Measurements from ENCODE around the gene TNFRSF18.

DNA sequence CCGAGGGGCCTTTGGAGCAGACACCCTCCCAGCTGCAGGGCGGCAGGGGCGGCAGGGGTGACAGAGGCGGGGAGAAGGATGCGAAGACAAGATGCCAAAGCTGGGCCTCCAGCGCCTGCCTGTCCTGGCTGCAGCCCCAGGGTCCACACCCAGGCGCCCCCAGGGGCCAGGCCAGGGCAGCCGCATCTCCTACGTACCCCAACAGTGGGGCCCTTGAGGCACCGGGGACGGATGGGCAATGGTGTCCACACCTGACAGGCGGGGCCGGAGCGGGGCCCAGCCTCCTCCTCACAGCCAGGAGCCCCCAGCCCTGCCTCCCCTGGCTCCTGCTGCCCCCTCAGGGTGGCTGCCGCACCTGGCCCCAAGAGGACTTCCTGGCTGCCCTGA lies 32.8 kb upstream of the TNFRSF18 start:
- TF ChIP-seq, protein P1, sequence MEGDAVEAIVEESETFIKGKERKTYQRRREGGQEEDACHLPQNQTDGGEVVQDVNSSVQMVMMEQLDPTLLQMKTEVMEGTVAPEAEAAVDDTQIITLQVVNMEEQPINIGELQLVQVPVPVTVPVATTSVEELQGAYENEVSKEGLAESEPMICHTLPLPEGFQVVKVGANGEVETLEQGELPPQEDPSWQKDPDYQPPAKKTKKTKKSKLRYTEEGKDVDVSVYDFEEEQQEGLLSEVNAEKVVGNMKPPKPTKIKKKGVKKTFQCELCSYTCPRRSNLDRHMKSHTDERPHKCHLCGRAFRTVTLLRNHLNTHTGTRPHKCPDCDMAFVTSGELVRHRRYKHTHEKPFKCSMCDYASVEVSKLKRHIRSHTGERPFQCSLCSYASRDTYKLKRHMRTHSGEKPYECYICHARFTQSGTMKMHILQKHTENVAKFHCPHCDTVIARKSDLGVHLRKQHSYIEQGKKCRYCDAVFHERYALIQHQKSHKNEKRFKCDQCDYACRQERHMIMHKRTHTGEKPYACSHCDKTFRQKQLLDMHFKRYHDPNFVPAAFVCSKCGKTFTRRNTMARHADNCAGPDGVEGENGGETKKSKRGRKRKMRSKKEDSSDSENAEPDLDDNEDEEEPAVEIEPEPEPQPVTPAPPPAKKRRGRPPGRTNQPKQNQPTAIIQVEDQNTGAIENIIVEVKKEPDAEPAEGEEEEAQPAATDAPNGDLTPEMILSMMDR (IDR thresholded peaks at IDR 0.05; ENCODE audit: poor library complexity, severe bottlenecking) = no peak
- TF ChIP-seq MXI1 (conservative IDR thresholded peaks at IDR 0.05; ENCODE audit: poor library complexity, severe bottlenecking) = no peak

Data from neural cell (in vitro differentiated cells).